GM19455 (cell line): ENCODE measurements around the gene PRKCB.
"Not testable (repeated sequence)": the region's sequence is repeated elsewhere in the genome, so short reads cannot be mapped to it uniquely, and the experiment has no call there.

Experiments used
- ATAC-seq: cut with Tn5 transposase; IDR thresholded peaks from one replicate; pipeline ENCODE4 v1.9.1; 2021; ENCODE audit not compliant: unreplicated experiment

PRKCB gene

GRCh38 chr16:24208710-24209109, 372.9 kb downstream of the PRKCB start:
- no peak for ATAC-seq

GRCh38 chr16:24214992-24215391, 379.2 kb downstream of the PRKCB start:
- ATAC-seq: no peak

GRCh38 chr16:24216961-24217360, 381.2 kb downstream of the PRKCB start:
- no peak for ATAC-seq

- no peak for ATAC-seq
Observed at GRCh38 chr16:24217461-24217860, 381.7 kb downstream of the PRKCB start.

- no peak for ATAC-seq
Observed at GRCh38 chr16:24218299-24218698, 382.5 kb downstream of the PRKCB start.

- no peak for ATAC-seq
Observed at GRCh38 chr16:24221219-24221618, 385.4 kb downstream of the PRKCB start.

GRCh38 chr16:24228514-24228913, 392.7 kb downstream of the PRKCB start:
- ATAC-seq: no peak

GRCh38 chr16:24232936-24233335, 397.2 kb downstream of the PRKCB start:
- ATAC-seq: no peak

GRCh38 chr16:24234737-24235136, 399.0 kb downstream of the PRKCB start:
- ATAC-seq: no peak

GRCh38 chr16:24235806-24236205, 400.0 kb downstream of the PRKCB start:
- ATAC-seq: no peak

GRCh38 chr16:24238846-24239245, 403.1 kb downstream of the PRKCB start:
- ATAC-seq: not testable (repeated sequence)

- ATAC-seq: no peak
Observed at GRCh38 chr16:24246911-24247607, 411.3 kb downstream of the PRKCB start.

- no peak for ATAC-seq
Observed at GRCh38 chr16:24253192-24253591, 417.4 kb downstream of the PRKCB start.

GRCh38 chr16:24255456-24256371, 419.9 kb downstream of the PRKCB start, which contains the start of gene CACNG3:
TSS of gene CACNG3 (plus strand) at chr16:24256335. CDS start at chr16:24256755, 420 bp downstream.
- no peak for ATAC-seq

- no peak for ATAC-seq
Observed at GRCh38 chr16:24257958-24258357, 422.2 kb downstream of the PRKCB start.

GRCh38 chr16:24258791-24259190, 423.0 kb downstream of the PRKCB start:
- no peak for ATAC-seq

- no peak for ATAC-seq
Observed at GRCh38 chr16:24262816-24263215, 427.0 kb downstream of the PRKCB start.
